ENCODE data around the gene ADCY1. TPM values are rescaled to one million over a fixed set of nuclear protein-coding genes. Genes with fewer than 3 reads are reported as not detected.

Gene ADCY1
- total and polyA plus RNA-seq, 12 donors: 0.46 to 8.6 (median 3.4) TPM

- Histone ChIP-seq H3K9me3 (peaks cover 0 to 14% (median 9%) of the 10 kb centered on the region in 11 donors), H3K4me1 (peaks cover 0 to 16% (median 0%) of the 10 kb centered on the region in 9 donors), H3K27me3 (no peaks in the 10 kb centered on the region), H3K36me3 (no peaks in the 10 kb centered on the region), H3K4me3 (no peak overlapping the region), H3K27ac (peak overlapping the region in 1 of 10 donors; percentile 39)
- 76 to 80% methylated on average over 10 of the region's 10 CpGs for WGBS, 2 donors
- TF ChIP-seq CTCF (IDR thresholded peaks at IDR 0.05): no peak
- ATAC-seq (peak; percentile 47 to 86 (median 77)), DNase-seq (peak in 1 of 2 donors; percentile 46)
- intact Hi-C loops (cut with DNase I): loop anchor here in 1 of 10 donors (1.0 kb wide), 1 partner anchor 45 kb away; no protein-coding TSS in a partner anchor
Observed at GRCh38 chr7:45599851-45600706, 25.9 kb downstream of the ADCY1 start.

GRCh38 chr7:45601094-45601493, 26.9 kb downstream of the ADCY1 start:
- H3K27me3 ChIP-seq: no peaks in the 10 kb centered on the region
- intact Hi-C loops (cut with DNase I): no loop called here
- H3K4me3 ChIP-seq: no peak overlapping the region
- H3K27ac ChIP-seq: peak overlapping the region in 1 of 10 donors; percentile 39
- peak in 1 of 8 donors; percentile 12 for ATAC-seq
- no peaks in the 10 kb centered on the region for H3K36me3 ChIP-seq
- no peak for TF ChIP-seq CTCF (IDR thresholded peaks at IDR 0.05)
- no peak for DNase-seq
- 87 to 90% methylated on average over 4 of the region's 4 CpGs for WGBS, 2 donors
- H3K4me1 ChIP-seq: peaks cover 0 to 16% (median 0%) of the 10 kb centered on the region in 9 donors
- peaks cover 0 to 23% (median 11%) of the 10 kb centered on the region in 11 donors for H3K9me3 ChIP-seq

GRCh38 chr7:45601816-45602540, 27.8 kb downstream of the ADCY1 start:
- H3K27ac ChIP-seq: no peak overlapping the region
- H3K36me3 ChIP-seq: no peaks in the 10 kb centered on the region
- intact Hi-C loops (cut with DNase I): no loop called here
- peaks cover 0 to 16% (median 0%) of the 10 kb centered on the region in 9 donors for H3K4me1 ChIP-seq
- WGBS, 2 donors: 88 to 93% methylated on average over 6 of the region's 6 CpGs
- DNase-seq (no peak), ATAC-seq (peak in 1 of 8 donors; percentile 8)
- no peaks in the 10 kb centered on the region for H3K27me3 ChIP-seq
- peaks cover 0 to 23% (median 11%) of the 10 kb centered on the region in 11 donors for H3K9me3 ChIP-seq
- H3K4me3 ChIP-seq: no peak overlapping the region
- TF ChIP-seq CTCF (IDR thresholded peaks at IDR 0.05): no peak

- Histone ChIP-seq H3K4me1 (peaks cover 0 to 4% (median 0%) of the 10 kb centered on the region in 9 donors), H3K4me3 (no peak overlapping the region), H3K36me3 (no peaks in the 10 kb centered on the region), H3K27ac (no peak overlapping the region), H3K9me3 (peaks cover 0 to 23% (median 11%) of the 10 kb centered on the region in 11 donors), H3K27me3 (peaks cover 0 to 4% (median 0%) of the 10 kb centered on the region in 7 donors)
- DNase-seq: no peak
- TF ChIP-seq CTCF (IDR thresholded peaks at IDR 0.05): no peak
- WGBS, 2 donors: 83 to 100% methylated on average over 1 of the region's 1 CpG
- ATAC-seq: no peak
- intact Hi-C loops (cut with DNase I): no loop called here
Observed at GRCh38 chr7:45606050-45606449, 31.9 kb downstream of the ADCY1 start.
